A549 (cell line): ENCODE measurements around the gene RAB20. TPM values are rescaled to one million over a fixed set of nuclear protein-coding genes. Genes with fewer than 3 reads are reported as not detected.

Experiments used
- ATAC-seq, 2 experiments: fragments of 200-7000 bp in 1 of 2; fragments of >200 bp in 1 of 2; cut with Nextera tagmentation in 1 of 2; cut with Tn5 transposase in 1 of 2; 3 replicates each; pipeline versions ENCODE4 v1.8.0 to v1.9.1; 2018 to 2020; ENCODE audit warnings: mild to moderate bottlenecking in 1 of 2, moderate library complexity in 1 of 2
- CTCF ChIA-PET: fragments of 300-600 bp; sonication (Branson Sonifier 250); formaldehyde crosslinking; extraction: SDS; loops from one replicate; lab custom pipeline; 2021; ENCODE audit warnings: antibody characterized with exemption, inconsistent platforms; lab: Yijun Ruan, JAX
- POLR2A ChIA-PET: fragments of 350-600 bp; formaldehyde crosslinking; extraction: SDS; loops from one replicate; lab custom pipeline; 2021; ENCODE audit warnings: antibody characterized with exemption, inconsistent platforms; lab: Yijun Ruan, JAX
- DNase-seq, 2 experiments: peaks; one replicate each; pipeline versions ENCODE4 v3.0.0 to v3.0.0-alpha.2; 2011 to 2016; ENCODE audit warnings: low read depth in 1 of 2, low spot score in 1 of 2
- FAIRE-seq: peaks from 2 replicates; lab custom pipeline; 2011; peaks lifted over from hg19 to GRCh38; lab: Jason Lieb, UNC
- H3K27ac ChIP-seq, 2 experiments: fragments of >200 bp; sonication (Bioruptor Twin); formaldehyde crosslinking; 3 replicates each; pipeline ENCODE4 v1.5.1; 2016 to 2017
- H3K4me1 ChIP-seq: fragments of >200 bp; sonication (Bioruptor Twin); formaldehyde crosslinking; 3 replicates; pipeline ENCODE4 v1.6.1; 2016
- H3K4me2 ChIP-seq: fragments of >200 bp; sonication (Bioruptor Twin); formaldehyde crosslinking; 3 replicates; pipeline ENCODE4 v1.6.1; 2016
- H3K4me3 ChIP-seq: fragments of >200 bp; sonication (Bioruptor Twin); formaldehyde crosslinking; 3 replicates; pipeline ENCODE4 v1.5.1; 2016
- H3K9me3 ChIP-seq: fragments of >200 bp; sonication (Bioruptor Twin); formaldehyde crosslinking; 3 replicates; pipeline ENCODE4 v1.6.1; 2016
- BHLHE40 ChIP-seq: IDR thresholded peaks from 2 replicates; pipeline ENCODE4 v1.6.1; 2012; ENCODE audit warnings: low read depth, low read length, inconsistent platforms
- CBX8 ChIP-seq: fragments of 200-600 bp; sonication (generic); IDR thresholded peaks from 2 replicates; pipeline ENCODE4 v1.6.1; 2016
- CHD2 ChIP-seq: fragments of 150-350 bp; IDR thresholded peaks from 2 replicates; pipeline ENCODE4 v1.6.1; 2014; ENCODE audit warnings: low read length; ENCODE audit not compliant: partially characterized antibody
- CTCF ChIP-seq: fragments of >200 bp; sonication (Bioruptor Twin); formaldehyde crosslinking; IDR thresholded peaks from 3 replicates; pipeline ENCODE4 v1.5.1; 2016
- EHF ChIP-seq: fragments of 250-450 bp; sonication (Bioruptor Pico); IDR thresholded peaks from 2 replicates; pipeline ENCODE4 v1.5.0; 2020; ENCODE audit warnings: mild to moderate bottlenecking
- GATA3 ChIP-seq: IDR thresholded peaks from 2 replicates; pipeline ENCODE4 v1.6.1; 2012; ENCODE audit warnings: borderline replicate concordance
- HDAC2 ChIP-seq: fragments of 200-600 bp; sonication (generic); IDR thresholded peaks from 2 replicates; pipeline ENCODE4 v1.6.1; 2016
- HOXA7 ChIP-seq: fragments of 250-450 bp; sonication (Bioruptor Pico); IDR thresholded peaks from 2 replicates; pipeline ENCODE4 v1.5.0; 2020; ENCODE audit warnings: mild to moderate bottlenecking, moderate library complexity
- HOXB13 ChIP-seq: fragments of 250-450 bp; sonication (Bioruptor Pico); IDR thresholded peaks from 2 replicates; pipeline ENCODE4 v1.5.0; 2020; ENCODE audit warnings: low read depth, mild to moderate bottlenecking, moderate library complexity
- MYC ChIP-seq: IDR thresholded peaks from 2 replicates; pipeline ENCODE4 v1.6.1; 2012; ENCODE audit warnings: mild to moderate bottlenecking, inconsistent platforms, low read length, improper control_type of control experiment, borderline replicate concordance
- NR3C1 ChIP-seq: fragments of >200 bp; sonication (Bioruptor Twin); formaldehyde crosslinking; IDR thresholded peaks from 3 replicates; pipeline ENCODE4 v1.6.1; 2017
- POLR2A ChIP-seq: IDR thresholded peaks from 2 replicates; pipeline ENCODE4 v1.6.1; 2012; ENCODE audit warnings: mild to moderate bottlenecking, low read length
- RCOR1 ChIP-seq: fragments of 150-350 bp; IDR thresholded peaks from 2 replicates; pipeline ENCODE4 v1.6.1; 2014; ENCODE audit warnings: antibody characterized with exemption, low read length, low read depth
- ZNF302 ChIP-seq: fragments of 250-450 bp; sonication (Bioruptor Pico); IDR thresholded peaks from 2 replicates; pipeline ENCODE4 v1.9.0; 2021; ENCODE audit warnings: inconsistent platforms, mild to moderate bottlenecking, moderate library complexity
- WGBS: methylation state at CpG from one replicate; pipeline ENCODE4 v1.1.6; 2017; ENCODE audit errors: missing lambda C conversion rate; 5-methylcytosine and 5-hydroxymethylcytosine counted together
- polyA plus RNA-seq, 4 experiments: library from polyadenylated mRNA; depleted of rRNA in 3 of 4; stranded (reverse); fragments of >200 nt; fragmentation: RNase III in 1 of 4; extraction: RNeasy Plus Mini Kit Qiagen cat#74134 plus additional on column Dnase treatment in 1 of 4; gene quantifications; 2 replicates in 3 of 4; 3 replicates in 1 of 4; pipeline ENCODE4 v1.2.3, GENCODE V29; 2011 to 2017
- TF ChIP-seq, protein P1 (sequence below): IDR thresholded peaks from 2 replicates; pipeline ENCODE4 v1.6.1; 2012
- TF ChIP-seq, protein P2 (sequence below): fragments of 250-450 bp; sonication (Bioruptor Pico); IDR thresholded peaks from 2 replicates; pipeline ENCODE4 v1.5.0; 2021; ENCODE audit warnings: mild to moderate bottlenecking, moderate library complexity, borderline replicate concordance
- TF ChIP-seq, protein P3 (sequence below): fragments of 150-350 bp; IDR thresholded peaks from 2 replicates; pipeline ENCODE4 v1.6.1; 2014; ENCODE audit warnings: low read depth, mild to moderate bottlenecking, low read length
- TF ChIP-seq, protein P4 (sequence below): fragments of >200 bp; sonication (Bioruptor Twin); formaldehyde crosslinking; IDR thresholded peaks from 3 replicates; pipeline ENCODE4 v1.6.1; 2016

Gene RAB20
- polyA plus RNA-seq, 2 of the 4 experiments (the other 2 are of a cell fraction) = 1.0 to 1.5 TPM

- TF ChIP-seq ZNF302 (CRISPR knock-in tag) (no peak), EHF (CRISPR knock-in tag) (no peak)
- TF ChIP-seq, protein P1, sequence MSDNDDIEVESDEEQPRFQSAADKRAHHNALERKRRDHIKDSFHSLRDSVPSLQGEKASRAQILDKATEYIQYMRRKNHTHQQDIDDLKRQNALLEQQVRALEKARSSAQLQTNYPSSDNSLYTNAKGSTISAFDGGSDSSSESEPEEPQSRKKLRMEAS = no peak
Observed at GRCh38 chr13:110592665-110593064, 31.1 kb upstream of the RAB20 start (continued).

GRCh38 chr13:110590577-110590976 lies 29.1 kb upstream of the RAB20 start:
- H3K4me1 ChIP-seq = no peaks in the 10 kb centered on the region
- H3K9me3 ChIP-seq = no peaks in the 10 kb centered on the region
- H3K27ac ChIP-seq = no peak overlapping the region
- ChIA-PET CTCF (interaction anchor here (1.5 kb wide), 1 partner anchor 370 kb away, joined by 3 read pairs; no protein-coding TSS in a partner anchor), POLR2A (no interaction called here)
- TF ChIP-seq CBX8 (no peak), HOXA7 (CRISPR knock-in tag) (no peak), CHD2 (no peak), GATA3 (no peak), RCOR1 (no peak)
- TF ChIP-seq, protein P1 = no peak
- TF ChIP-seq, protein P2, sequence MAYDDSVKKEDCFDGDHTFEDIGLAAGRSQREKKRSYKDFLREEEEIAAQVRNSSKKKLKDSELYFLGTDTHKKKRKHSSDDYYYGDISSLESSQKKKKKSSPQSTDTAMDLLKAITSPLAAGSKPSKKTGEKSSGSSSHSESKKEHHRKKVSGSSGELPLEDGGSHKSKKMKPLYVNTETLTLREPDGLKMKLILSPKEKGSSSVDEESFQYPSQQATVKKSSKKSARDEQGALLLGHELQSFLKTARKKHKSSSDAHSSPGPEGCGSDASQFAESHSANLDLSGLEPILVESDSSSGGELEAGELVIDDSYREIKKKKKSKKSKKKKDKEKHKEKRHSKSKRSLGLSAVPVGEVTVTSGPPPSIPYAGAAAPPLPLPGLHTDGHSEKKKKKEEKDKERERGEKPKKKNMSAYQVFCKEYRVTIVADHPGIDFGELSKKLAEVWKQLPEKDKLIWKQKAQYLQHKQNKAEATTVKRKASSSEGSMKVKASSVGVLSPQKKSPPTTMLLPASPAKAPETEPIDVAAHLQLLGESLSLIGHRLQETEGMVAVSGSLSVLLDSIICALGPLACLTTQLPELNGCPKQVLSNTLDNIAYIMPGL = no peak
- no peak overlapping the region for H3K4me2 ChIP-seq
- no peak for ATAC-seq
- FAIRE-seq = no peak
- WGBS = 72% methylated on average over 5 of the region's 6 CpGs
- no peak for DNase-seq
- H3K4me3 ChIP-seq = no peak overlapping the region

GRCh38 chr13:110589793-110590390 lies 28.4 kb upstream of the RAB20 start:
- TF ChIP-seq MYC (no peak), HOXB13 (CRISPR knock-in tag) (no peak), NR3C1 (no peak), POLR2A (no peak), BHLHE40 (no peak), HDAC2 (no peak), CHD2 (no peak), CTCF (no peak), GATA3 (no peak)
- TF ChIP-seq, protein P3, sequence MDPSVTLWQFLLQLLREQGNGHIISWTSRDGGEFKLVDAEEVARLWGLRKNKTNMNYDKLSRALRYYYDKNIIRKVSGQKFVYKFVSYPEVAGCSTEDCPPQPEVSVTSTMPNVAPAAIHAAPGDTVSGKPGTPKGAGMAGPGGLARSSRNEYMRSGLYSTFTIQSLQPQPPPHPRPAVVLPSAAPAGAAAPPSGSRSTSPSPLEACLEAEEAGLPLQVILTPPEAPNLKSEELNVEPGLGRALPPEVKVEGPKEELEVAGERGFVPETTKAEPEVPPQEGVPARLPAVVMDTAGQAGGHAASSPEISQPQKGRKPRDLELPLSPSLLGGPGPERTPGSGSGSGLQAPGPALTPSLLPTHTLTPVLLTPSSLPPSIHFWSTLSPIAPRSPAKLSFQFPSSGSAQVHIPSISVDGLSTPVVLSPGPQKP = no peak
- TF ChIP-seq, protein P4, sequence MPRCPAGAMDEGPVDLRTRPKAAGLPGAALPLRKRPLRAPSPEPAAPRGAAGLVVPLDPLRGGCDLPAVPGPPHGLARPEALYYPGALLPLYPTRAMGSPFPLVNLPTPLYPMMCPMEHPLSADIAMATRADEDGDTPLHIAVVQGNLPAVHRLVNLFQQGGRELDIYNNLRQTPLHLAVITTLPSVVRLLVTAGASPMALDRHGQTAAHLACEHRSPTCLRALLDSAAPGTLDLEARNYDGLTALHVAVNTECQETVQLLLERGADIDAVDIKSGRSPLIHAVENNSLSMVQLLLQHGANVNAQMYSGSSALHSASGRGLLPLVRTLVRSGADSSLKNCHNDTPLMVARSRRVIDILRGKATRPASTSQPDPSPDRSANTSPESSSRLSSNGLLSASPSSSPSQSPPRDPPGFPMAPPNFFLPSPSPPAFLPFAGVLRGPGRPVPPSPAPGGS = no peak
- Histone ChIP-seq H3K4me2 (no peak overlapping the region), H3K27ac (no peak overlapping the region), H3K4me1 (no peaks in the 10 kb centered on the region), H3K4me3 (no peak overlapping the region), H3K9me3 (no peaks in the 10 kb centered on the region)
- ChIA-PET CTCF (interaction anchor here (1.5 kb wide), 1 partner anchor 369 kb away, joined by 3 read pairs; no protein-coding TSS in a partner anchor), POLR2A (no interaction called here)
- ATAC-seq = no peak
- 44% methylated on average over 3 of the region's 3 CpGs for WGBS
- no peak for FAIRE-seq
- DNase-seq = no peak
